B cell (primary cell): ENCODE data around the gene SP8. TPM values are rescaled to one million over a fixed set of nuclear protein-coding genes. Genes with fewer than 3 reads are reported as not detected.

ENCODE experiments used
- ATAC-seq: fragments of 200-7000 bp; cut with Tn5 transposase; one replicate; pipeline ENCODE4 v1.10.0; 2021; ENCODE audit warnings: low read depth, mild to moderate bottlenecking, moderate number of reproducible peaks, moderate library complexity
- CTCF ChIA-PET: fragments of 350-600 bp; sonication (Branson Sonifier 250); formaldehyde crosslinking; loops from one replicate; lab custom pipeline; 2021; ENCODE audit warnings: antibody characterized with exemption, inconsistent platforms; lab: Charles Lee
- POLR2A ChIA-PET: fragments of 350-600 bp; sonication (Branson Sonifier 250); formaldehyde crosslinking; loops from one replicate; lab custom pipeline; 2021; ENCODE audit warnings: antibody characterized with exemption; lab: Charles Lee
- DNase-seq: peaks from one replicate; pipeline ENCODE4 v3.0.0; 2013
- H2AFZ ChIP-seq: 2 replicates; pipeline ENCODE4 v1.6.1; 2012; ENCODE audit warnings: mild to moderate bottlenecking, low read depth, low read length; ENCODE audit not compliant: insufficient read depth, poor library complexity, severe bottlenecking
- H3K27ac ChIP-seq, 2 donors: 1 replicate in 1 of 2; 2 replicates in 1 of 2; pipeline ENCODE4 v1.5.1; 2012 to 2013; ENCODE audit warnings: low read length in 2 of 2, mild to moderate bottlenecking in 2 of 2, moderate library complexity in 1 of 2
- H3K27me3 ChIP-seq, 4 experiments: fragments of 200-600 bp in 1 of 4; sonication (generic) in 1 of 4; replicated peaks in 1 of 4; 1 replicate in 2 of 4; 2 replicates in 2 of 4; pipeline versions ENCODE4 v1.6.1 to v1.7.0; 2013 to 2016; ENCODE audit warnings: low read length in 3 of 4, mild to moderate bottlenecking in 2 of 4, mixed read lengths in 1 of 4, moderate library complexity in 1 of 4; ENCODE audit not compliant: insufficient read depth in 4 of 4, control insufficient read depth in 3 of 4; ENCODE audit errors: control extremely low read depth in 1 of 4
- H3K36me3 ChIP-seq, 2 experiments: replicated peaks in 1 of 2; 1 replicate in 1 of 2; 2 replicates in 1 of 2; pipeline versions ENCODE4 v1.6.1 to v1.7.1; 2013; ENCODE audit warnings: low read length in 1 of 2; ENCODE audit not compliant: insufficient read depth in 2 of 2, control insufficient read depth in 1 of 2; ENCODE audit errors: control extremely low read depth in 1 of 2, extremely low read depth in 1 of 2
- H3K4me1 ChIP-seq, 2 donors: fragments of 200-600 bp in 1 of 2; sonication (generic) in 1 of 2; 1 replicate in 1 of 2; 2 replicates in 1 of 2; pipeline versions ENCODE4 v1.5.1 to v1.6.1; 2013 to 2017; ENCODE audit warnings: low read length in 2 of 2; ENCODE audit not compliant: control insufficient read depth in 2 of 2, insufficient read depth in 2 of 2
- H3K4me2 ChIP-seq: replicated peaks from 2 replicates; pipeline ENCODE3; 2012; ENCODE audit warnings: mild to moderate bottlenecking, low read depth, low read length; ENCODE audit not compliant: poor library complexity, severe bottlenecking
- H3K4me3 ChIP-seq, 5 experiments: fragments of 200-600 bp in 1 of 5; sonication (generic) in 1 of 5; 1 replicate in 3 of 5; 2 replicates in 2 of 5; pipeline versions ENCODE4 v1.5.1 to v1.7.0; 2011 to 2016; ENCODE audit warnings: low read length in 4 of 5, mild to moderate bottlenecking in 4 of 5, low read depth in 2 of 5, control low read depth in 1 of 5, moderate library complexity in 1 of 5; ENCODE audit not compliant: insufficient read depth in 1 of 5; ENCODE audit errors: control extremely low read depth in 1 of 5, extremely low read depth in 1 of 5
- H3K79me2 ChIP-seq: fragments of 200-600 bp; sonication (generic); one replicate; pipeline ENCODE4 v1.6.0; 2016; ENCODE audit warnings: low read length; ENCODE audit not compliant: control insufficient read depth, insufficient read depth
- H3K9ac ChIP-seq: fragments of 200-600 bp; sonication (generic); 2 replicates; pipeline ENCODE4 v1.6.1; 2017; ENCODE audit warnings: mild to moderate bottlenecking, low read length, moderate library complexity
- H3K9me3 ChIP-seq, 3 donors: one replicate each; pipeline versions ENCODE4 v1.6.1 to v1.7.1; 2013; ENCODE audit warnings: low read length in 2 of 3; ENCODE audit not compliant: control insufficient read depth in 2 of 3, insufficient read depth in 1 of 3; ENCODE audit errors: control extremely low read depth in 1 of 3
- H4K20me1 ChIP-seq: 2 replicates; pipeline ENCODE4 v1.6.0; 2012; ENCODE audit warnings: mild to moderate bottlenecking, low read length; ENCODE audit not compliant: insufficient read depth, control insufficient read depth, poor library complexity, severe bottlenecking
- H3K27ac Mint-ChIP-seq: one replicate; pipeline ENCODE4 v1.8.0; 2021; ENCODE audit warnings: mixed read lengths
- H3K27me3 Mint-ChIP-seq: one replicate; pipeline ENCODE4 v1.8.0; 2021; ENCODE audit warnings: mixed read lengths
- H3K4me1 Mint-ChIP-seq: one replicate; pipeline ENCODE4 v1.8.0; 2021; ENCODE audit warnings: mixed read lengths
- H3K4me3 Mint-ChIP-seq: one replicate; pipeline ENCODE4 v1.8.0; 2021; ENCODE audit warnings: mixed read lengths
- H3K9me3 Mint-ChIP-seq: one replicate; pipeline ENCODE4 v1.8.0; 2022; ENCODE audit warnings: mixed read lengths; ENCODE audit not compliant: insufficient read depth
- CTCF ChIP-seq: fragments of 200-600 bp; IDR thresholded peaks from one replicate; pipeline ENCODE4 v1.8.0; 2022; ENCODE audit warnings: antibody characterized with exemption, mild to moderate bottlenecking
- EZH2 ChIP-seq: IDR thresholded peaks from 2 replicates; pipeline ENCODE4 v1.6.1; 2012; ENCODE audit warnings: borderline replicate concordance, low read depth, mild to moderate bottlenecking, moderate library complexity, low read length; ENCODE audit not compliant: insufficient read depth, poor library complexity, severe bottlenecking
- WGBS: methylation state at CpG from one replicate; pipeline ENCODE4 v1.1.5; 2013; ENCODE audit warnings: missing lambda C conversion rate; ENCODE audit not compliant: insufficient coverage; 5-methylcytosine and 5-hydroxymethylcytosine counted together
- intact Hi-C: fragments of 100-400 bp; cut with micrococcal nuclease; formaldehyde crosslinking; loops from one replicate; pipeline ENCODE4 v1.10.0; 2022
- polyA plus RNA-seq: library from polyadenylated mRNA; depleted of rRNA; stranded (reverse); fragments of >200 nt; gene quantifications from 2 replicates; pipeline ENCODE4 v1.2.3, GENCODE V29; 2012
- total RNA-seq, 2 donors: library from RNA; stranded (reverse); fragments of 120-200 nt in 1 of 2; gene quantifications; 1 replicate in 1 of 2; 2 replicates in 1 of 2; pipeline versions ENCODE4 v1.2.3 to v1.2.4, GENCODE V29; 2013 to 2022

The SP8 gene
- total and polyA plus RNA-seq, 2 donors (not counting 1 experiment from before 2014, with no cell fraction given), result not detected

GRCh38 chr7:20783700-20784387 lies 2.8 kb downstream of the SP8 start:
- Histone ChIP-seq H3K27ac (no peak overlapping the region), H3K36me3 (no peaks in the 10 kb centered on the region), H3K4me2 (peak overlapping the region; percentile 68), H3K79me2 (no peaks in the 10 kb centered on the region), H3K27me3 (peaks cover 2 to 75% (median 63%) of the 10 kb centered on the region in 4 experiments), H3K4me3 (peak overlapping the region in 3 of 5 experiments; percentile 6 to 32 (median 20)), H2AFZ (peak overlapping the region; percentile 39), H3K4me1 (peaks cover 29 to 48% of the 10 kb centered on the region in 2 donors), H3K9me3 (peaks cover 0 to 46% (median 3%) of the 10 kb centered on the region in 3 donors), H4K20me1 (no peaks in the 10 kb centered on the region), H3K9ac (peak overlapping the region; percentile 17)
- ChIA-PET CTCF (no interaction called here), POLR2A (no interaction called here)
- intact Hi-C loops, result no loop called here
- peak overlapping the region; percentile 66 for H3K27ac Mint-ChIP-seq
- peak overlapping the region; percentile 74 for H3K4me3 Mint-ChIP-seq
- 3% methylated on average over 28 of the region's 49 CpGs for WGBS
- H3K9me3 Mint-ChIP-seq, result no peaks in the 10 kb centered on the region
- H3K27me3 Mint-ChIP-seq, result peaks cover 79% of the 10 kb centered on the region
- peaks cover 18% of the 10 kb centered on the region for H3K4me1 Mint-ChIP-seq
- no peak for TF ChIP-seq CTCF
- TF ChIP-seq EZH2, result no peak
- peak; percentile 47 for DNase-seq
- ATAC-seq, result no peak

DNA sequence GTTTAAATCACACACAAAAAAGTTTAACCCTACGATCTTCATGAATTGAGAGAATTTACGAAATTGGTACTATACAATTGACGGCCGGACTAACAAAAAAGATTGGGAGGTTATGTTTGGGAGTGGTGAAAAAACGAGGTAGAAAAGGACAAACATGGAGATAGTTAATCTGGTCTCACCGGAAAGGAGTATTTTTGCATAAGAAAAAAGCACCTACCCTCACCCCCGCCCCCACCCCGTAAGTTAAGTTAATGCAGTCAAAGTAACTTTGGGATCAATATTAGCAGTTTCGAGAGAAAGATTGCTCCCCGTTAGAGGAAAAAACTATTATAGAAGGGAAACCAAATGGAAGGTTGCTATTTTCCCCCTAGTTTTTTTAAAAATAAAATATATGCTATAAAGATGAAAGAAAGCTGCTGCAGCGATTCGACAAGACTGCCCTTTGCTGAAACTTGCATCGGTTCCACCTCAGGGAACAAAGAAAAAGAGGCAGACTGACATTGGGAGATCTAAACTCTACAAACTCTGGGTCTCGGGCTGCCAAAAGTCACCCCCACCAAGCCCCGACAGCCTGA lies 3.5 kb downstream of the SP8 start:
- Histone ChIP-seq H3K4me1 (peaks cover 32 to 53% of the 10 kb centered on the region in 2 donors), H3K4me2 (peak overlapping the region; percentile 68), H3K9me3 (peaks cover 0 to 49% (median 3%) of the 10 kb centered on the region in 3 donors), H3K79me2 (no peaks in the 10 kb centered on the region), H3K36me3 (no peaks in the 10 kb centered on the region), H3K27ac (no peak overlapping the region), H3K9ac (no peak overlapping the region), H4K20me1 (no peaks in the 10 kb centered on the region), H2AFZ (peak overlapping the region; percentile 39), H3K27me3 (peaks cover 2 to 75% (median 60%) of the 10 kb centered on the region in 4 experiments), H3K4me3 (no peak overlapping the region)
- DNase-seq (no peak), ATAC-seq (no peak)
- TF ChIP-seq CTCF (no peak), EZH2 (no peak)
- peaks cover 18% of the 10 kb centered on the region for H3K4me1 Mint-ChIP-seq
- CTCF ChIA-PET, result no interaction called here
- 12% methylated on average over 5 of the region's 15 CpGs for WGBS
- peaks cover 72% of the 10 kb centered on the region for H3K27me3 Mint-ChIP-seq
- peak overlapping the region; percentile 74 for H3K4me3 Mint-ChIP-seq
- intact Hi-C loops, result no loop called here
- H3K9me3 Mint-ChIP-seq, result no peaks in the 10 kb centered on the region
- POLR2A ChIA-PET, result no interaction called here
- no peak overlapping the region for H3K27ac Mint-ChIP-seq
